ENCODE measurements around the gene WDR89. TPM values are rescaled to one million over a fixed set of nuclear protein-coding genes. Genes with fewer than 3 reads are reported as not detected.

Gene WDR89
- total RNA-seq, 1 experiment from 2014 or later: 23.6 TPM

GRCh38 chr14:63611078-63611477 lies 30.6 kb downstream of the WDR89 start:
- H3K27ac ChIP-seq (ENCODE audit: low read depth, low read length, poor library complexity, severe bottlenecking): no peak overlapping the region
- BruUV-seq (replicated peaks): no TSS peak
- TF ChIP-seq EZH2 (IDR thresholded peaks at IDR 0.05; ENCODE audit: borderline replicate concordance, low read depth, low read length, poor library complexity, severe bottlenecking) (no peak), CTCF (conservative IDR thresholded peaks at IDR 0.05; ENCODE audit: low read depth, low read length) (no peak)
- no peaks in the 10 kb centered on the region for H3K9me3 ChIP-seq (ENCODE audit: low read depth, low read length, poor library complexity, severe bottlenecking)
- peaks cover 12% of the 10 kb centered on the region for H3K4me1 ChIP-seq (ENCODE audit: insufficient read depth, low read length, poor library complexity, severe bottlenecking)
- ChIA-PET POLR2A (ENCODE audit: low non-redundant PET) (no interaction called here), CTCF (no interaction called here)
- no peaks in the 10 kb centered on the region for H3K27me3 ChIP-seq (replicated peaks; ENCODE audit: insufficient read depth, low read depth, low read length, poor library complexity)
- DNase-seq (ENCODE audit: low spot score): no peak
- intact Hi-C loops (cut with micrococcal nuclease; ENCODE audit: unreplicated experiment): no loop called here
- no peaks in the 10 kb centered on the region for H3K36me3 ChIP-seq (ENCODE audit: insufficient read depth, low read length, poor library complexity, severe bottlenecking)
- H3K4me3 ChIP-seq (ENCODE audit: low read depth, low read length, poor library complexity, severe bottlenecking): no peak overlapping the region

- Histone ChIP-seq H3K27ac (ENCODE audit: low read depth, low read length, poor library complexity, severe bottlenecking) (no peak overlapping the region), H3K27me3 (replicated peaks; ENCODE audit: insufficient read depth, low read depth, low read length, poor library complexity) (no peaks in the 10 kb centered on the region), H3K9me3 (ENCODE audit: low read depth, low read length, poor library complexity, severe bottlenecking) (no peaks in the 10 kb centered on the region), H3K36me3 (ENCODE audit: insufficient read depth, low read length, poor library complexity, severe bottlenecking) (no peaks in the 10 kb centered on the region), H3K4me1 (ENCODE audit: insufficient read depth, low read length, poor library complexity, severe bottlenecking) (no peaks in the 10 kb centered on the region), H3K4me3 (ENCODE audit: low read depth, low read length, poor library complexity, severe bottlenecking) (no peak overlapping the region)
- TF ChIP-seq CTCF (conservative IDR thresholded peaks at IDR 0.05; ENCODE audit: low read depth, low read length) (no peak), EZH2 (IDR thresholded peaks at IDR 0.05; ENCODE audit: borderline replicate concordance, low read depth, low read length, poor library complexity, severe bottlenecking) (no peak)
- DNase-seq (ENCODE audit: low spot score): no peak
- intact Hi-C loops (cut with micrococcal nuclease; ENCODE audit: unreplicated experiment): no loop called here
- POLR2A ChIA-PET (ENCODE audit: low non-redundant PET): no interaction called here
- no TSS peak for BruUV-seq (replicated peaks)
- CTCF ChIA-PET: no interaction called here
These were observed 36.6 kb downstream of the WDR89 start for GRCh38 chr14:63605041-63605532.

GRCh38 chr14:63604626-63605025 lies 37.0 kb downstream of the WDR89 start:
- ChIA-PET POLR2A (ENCODE audit: low non-redundant PET) (no interaction called here), CTCF (no interaction called here)
- no peaks in the 10 kb centered on the region for H3K4me1 ChIP-seq (ENCODE audit: insufficient read depth, low read length, poor library complexity, severe bottlenecking)
- BruUV-seq (replicated peaks): no TSS peak
- no peak for DNase-seq (ENCODE audit: low spot score)
- no peak overlapping the region for H3K4me3 ChIP-seq (ENCODE audit: low read depth, low read length, poor library complexity, severe bottlenecking)
- H3K27ac ChIP-seq (ENCODE audit: low read depth, low read length, poor library complexity, severe bottlenecking): no peak overlapping the region
- intact Hi-C loops (cut with micrococcal nuclease; ENCODE audit: unreplicated experiment): no loop called here
- peaks cover 2% of the 10 kb centered on the region for H3K36me3 ChIP-seq (ENCODE audit: insufficient read depth, low read length, poor library complexity, severe bottlenecking)
- H3K27me3 ChIP-seq (replicated peaks; ENCODE audit: insufficient read depth, low read depth, low read length, poor library complexity): no peaks in the 10 kb centered on the region
- H3K9me3 ChIP-seq (ENCODE audit: low read depth, low read length, poor library complexity, severe bottlenecking): no peaks in the 10 kb centered on the region
- no peak for TF ChIP-seq CTCF (conservative IDR thresholded peaks at IDR 0.05; ENCODE audit: low read depth, low read length)
- no peak for TF ChIP-seq EZH2 (IDR thresholded peaks at IDR 0.05; ENCODE audit: borderline replicate concordance, low read depth, low read length, poor library complexity, severe bottlenecking)

Measured in A673 (cell line).